CD4-positive, alpha-beta T cell treated with Interleukin-2 at 100 ng/mL for 4 hours (primary cell): ENCODE measurements around the gene SLC38A1.
"Not testable (repeated sequence)": the region's sequence is repeated elsewhere in the genome, so short reads cannot be mapped to it uniquely, and the experiment has no call there.

Experiments
- DNase-seq: peaks from one replicate; pipeline ENCODE4 v3.0.0-alpha.2; 2020; ENCODE audit warnings: low spot score

SLC38A1 gene

GRCh38 chr12:46264057-46264456 is 4.8 kb downstream of the SLC38A1 start:
- no peak for DNase-seq

GRCh38 chr12:46263140-46264016 is 5.5 kb downstream of the SLC38A1 start:
- DNase-seq: no peak

- DNase-seq: no peak
These were observed 7.2 kb downstream of the SLC38A1 start for GRCh38 chr12:46261646-46262045.

- DNase-seq: no peak
These were observed 7.8 kb downstream of the SLC38A1 start for GRCh38 chr12:46260913-46261476.

- no peak for DNase-seq
These were observed 8.5 kb downstream of the SLC38A1 start for GRCh38 chr12:46260124-46260912.

GRCh38 chr12:46259713-46260112 is 9.1 kb downstream of the SLC38A1 start:
- no peak for DNase-seq

GRCh38 chr12:46259071-46259470 is 9.8 kb downstream of the SLC38A1 start:
- DNase-seq: no peak

GRCh38 chr12:46258129-46258528 is 10.7 kb downstream of the SLC38A1 start:
- DNase-seq: no peak

- DNase-seq: no peak
These were observed 11.9 kb downstream of the SLC38A1 start for GRCh38 chr12:46256942-46257341.

GRCh38 chr12:46253544-46254162 is 15.2 kb downstream of the SLC38A1 start:
- no peak for DNase-seq

GRCh38 chr12:46251994-46252393 is 16.8 kb downstream of the SLC38A1 start:
- not testable (repeated sequence) for DNase-seq

- DNase-seq: not testable (repeated sequence)
These were observed 18.9 kb downstream of the SLC38A1 start for GRCh38 chr12:46249960-46250359.

GRCh38 chr12:46246021-46246700 is 22.7 kb downstream of the SLC38A1 start:
- no peak for DNase-seq

GRCh38 chr12:46244997-46245396 is 23.8 kb downstream of the SLC38A1 start:
- DNase-seq: no peak

- DNase-seq: no peak
These were observed 24.4 kb downstream of the SLC38A1 start for GRCh38 chr12:46244273-46244915.

- no peak for DNase-seq
These were observed 26.3 kb downstream of the SLC38A1 start for GRCh38 chr12:46242569-46242968.

- no peak for DNase-seq
These were observed 28.4 kb downstream of the SLC38A1 start for GRCh38 chr12:46240436-46240835.

GRCh38 chr12:46238821-46239220 is 30.0 kb downstream of the SLC38A1 start:
- DNase-seq: no peak

- no peak for DNase-seq
These were observed 31.3 kb downstream of the SLC38A1 start for GRCh38 chr12:46237371-46238045.

- DNase-seq: no peak
These were observed 34.8 kb downstream of the SLC38A1 start for GRCh38 chr12:46234000-46234399.

- no peak for DNase-seq
These were observed 35.4 kb downstream of the SLC38A1 start for GRCh38 chr12:46233423-46233822.
